MM.1S (cell line): ENCODE results near the gene NBEA.

Experiments used
- DNase-seq: peaks from one replicate; pipeline ENCODE4 v3.0.0-alpha.2; 2015
- H2AFZ ChIP-seq: fragments of 300-600 bp; sonication (generic); 2 replicates; pipeline ENCODE4 v1.6.0; 2016; ENCODE audit warnings: antibody characterized with exemption, low read length
- H3F3A ChIP-seq: fragments of 300-600 bp; sonication (generic); 2 replicates; pipeline ENCODE4 v1.6.1; 2016; ENCODE audit warnings: mild to moderate bottlenecking, antibody characterized with exemption, low read length, moderate library complexity, mixed read lengths; ENCODE audit not compliant: insufficient read depth
- H3K27ac ChIP-seq: fragments of 300-600 bp; sonication (generic); 2 replicates; pipeline ENCODE4 v1.5.1; 2016; ENCODE audit warnings: mild to moderate bottlenecking, low read length
- H3K27me3 ChIP-seq: fragments of 300-600 bp; sonication (generic); replicated peaks from 2 replicates; pipeline ENCODE4 v1.6.0; 2016; ENCODE audit warnings: low read length; ENCODE audit not compliant: insufficient read depth
- H3K36me3 ChIP-seq: fragments of 300-600 bp; sonication (generic); replicated peaks from 2 replicates; pipeline ENCODE4 v1.6.1; 2016; ENCODE audit warnings: mild to moderate bottlenecking, low read length, mixed read lengths; ENCODE audit not compliant: insufficient read depth
- H3K4me1 ChIP-seq: fragments of 300-600 bp; sonication (generic); 2 replicates; pipeline ENCODE4 v1.6.1; 2016; ENCODE audit warnings: low read length, mixed read lengths
- H3K4me2 ChIP-seq: fragments of 300-600 bp; sonication (generic); 2 replicates; pipeline ENCODE4 v1.6.0; 2016; ENCODE audit warnings: low read depth, low read length
- H3K4me3 ChIP-seq: fragments of 300-600 bp; sonication (generic); 2 replicates; pipeline ENCODE4 v1.5.1; 2016; ENCODE audit warnings: low read length, mixed read lengths
- H3K79me2 ChIP-seq: fragments of 300-600 bp; sonication (generic); 2 replicates; pipeline ENCODE4 v1.6.1; 2016; ENCODE audit warnings: mixed run types, low read length, mixed read lengths
- H3K9ac ChIP-seq: fragments of 300-600 bp; sonication (generic); 2 replicates; pipeline ENCODE4 v1.6.1; 2016; ENCODE audit warnings: low read length, mixed read lengths
- H3K9me2 ChIP-seq: fragments of 300-600 bp; sonication (generic); replicated peaks from 2 replicates; pipeline ENCODE4 v1.6.1; 2016; ENCODE audit warnings: mild to moderate bottlenecking, low read length, mixed read lengths; ENCODE audit not compliant: insufficient read depth
- H3K9me3 ChIP-seq: fragments of 300-600 bp; sonication (generic); replicated peaks from 2 replicates; pipeline ENCODE4 v1.6.1; 2016; ENCODE audit warnings: mild to moderate bottlenecking, low read length, mixed read lengths; ENCODE audit not compliant: insufficient read depth
- H4K20me1 ChIP-seq: fragments of 300-600 bp; sonication (generic); 2 replicates; pipeline ENCODE4 v1.6.1; 2016; ENCODE audit warnings: mild to moderate bottlenecking, low read length, moderate library complexity, mixed read lengths; ENCODE audit not compliant: insufficient read depth
- CTCF ChIP-seq: fragments of 300-600 bp; sonication (generic); IDR thresholded peaks from 2 replicates; pipeline ENCODE4 v1.5.1; 2016; ENCODE audit warnings: antibody characterized with exemption, low read length, mixed read lengths
- EZH2 ChIP-seq: fragments of 300-600 bp; sonication (generic); optimal IDR thresholded peaks from 2 replicates; pipeline ENCODE3; 2017; ENCODE audit warnings: low read depth, mild to moderate bottlenecking, antibody characterized with exemption, low read length, mixed read lengths
- EZH2phosphoT487 ChIP-seq: fragments of 300-600 bp; sonication (generic); IDR thresholded peaks from 2 replicates; pipeline ENCODE4 v1.6.1; 2018; ENCODE audit warnings: antibody characterized with exemption, low read length

The NBEA gene

GRCh38 chr13:35489050-35489449, 547.0 kb downstream of the NBEA start:
- no peaks in the 10 kb centered on the region for H3K79me2 ChIP-seq
- H3K4me1 ChIP-seq = no peaks in the 10 kb centered on the region
- no peaks in the 10 kb centered on the region for H4K20me1 ChIP-seq
- TF ChIP-seq EZH2phosphoT487 (no peak), EZH2 (no peak), CTCF (no peak)
- no peak overlapping the region for H3K4me3 ChIP-seq
- no peaks in the 10 kb centered on the region for H3K27me3 ChIP-seq
- H3K9me3 ChIP-seq = no peaks in the 10 kb centered on the region
- no peak overlapping the region for H3K9ac ChIP-seq
- no peaks in the 10 kb centered on the region for H3K9me2 ChIP-seq
- H3K4me2 ChIP-seq = no peak overlapping the region
- DNase-seq = no peak
- no peak overlapping the region for H3K27ac ChIP-seq
- no peaks in the 10 kb centered on the region for H3F3A ChIP-seq
- no peaks in the 10 kb centered on the region for H3K36me3 ChIP-seq
- H2AFZ ChIP-seq = no peak overlapping the region

GRCh38 chr13:35496006-35496405, 553.9 kb downstream of the NBEA start:
- no peak overlapping the region for H2AFZ ChIP-seq
- no peak for DNase-seq
- H3K4me3 ChIP-seq = no peak overlapping the region
- H3K4me1 ChIP-seq = no peaks in the 10 kb centered on the region
- no peaks in the 10 kb centered on the region for H3K9me2 ChIP-seq
- TF ChIP-seq EZH2 (no peak), CTCF (no peak), EZH2phosphoT487 (no peak)
- H3K9ac ChIP-seq = no peak overlapping the region
- H3K9me3 ChIP-seq = no peaks in the 10 kb centered on the region
- H3K4me2 ChIP-seq = no peak overlapping the region
- H3K79me2 ChIP-seq = no peaks in the 10 kb centered on the region
- no peaks in the 10 kb centered on the region for H3F3A ChIP-seq
- H3K27ac ChIP-seq = no peak overlapping the region
- no peaks in the 10 kb centered on the region for H3K27me3 ChIP-seq
- no peaks in the 10 kb centered on the region for H4K20me1 ChIP-seq
- H3K36me3 ChIP-seq = no peaks in the 10 kb centered on the region

- no peak overlapping the region for H3K4me3 ChIP-seq
- H3K27me3 ChIP-seq = no peaks in the 10 kb centered on the region
- no peaks in the 10 kb centered on the region for H3K4me1 ChIP-seq
- no peak overlapping the region for H2AFZ ChIP-seq
- no peak for TF ChIP-seq EZH2phosphoT487
- H3K9ac ChIP-seq = no peak overlapping the region
- no peaks in the 10 kb centered on the region for H3F3A ChIP-seq
- no peak overlapping the region for H3K4me2 ChIP-seq
- H3K27ac ChIP-seq = no peak overlapping the region
- no peaks in the 10 kb centered on the region for H3K79me2 ChIP-seq
- no peak for DNase-seq
- H3K9me2 ChIP-seq = no peaks in the 10 kb centered on the region
- H3K36me3 ChIP-seq = no peaks in the 10 kb centered on the region
- no peaks in the 10 kb centered on the region for H3K9me3 ChIP-seq
- no peaks in the 10 kb centered on the region for H4K20me1 ChIP-seq
Measured at GRCh38 chr13:35496761-35497386, 554.8 kb downstream of the NBEA start.

GRCh38 chr13:35498231-35498630, 556.2 kb downstream of the NBEA start:
- Histone ChIP-seq H3K4me2 (no peak overlapping the region), H3K36me3 (no peaks in the 10 kb centered on the region), H3K27ac (no peak overlapping the region), H3K79me2 (no peaks in the 10 kb centered on the region), H3K4me3 (no peak overlapping the region), H3K4me1 (no peaks in the 10 kb centered on the region), H3K9ac (no peak overlapping the region), H4K20me1 (no peaks in the 10 kb centered on the region), H3K9me3 (no peaks in the 10 kb centered on the region), H3F3A (no peaks in the 10 kb centered on the region), H2AFZ (no peak overlapping the region), H3K9me2 (no peaks in the 10 kb centered on the region), H3K27me3 (no peaks in the 10 kb centered on the region)
- no peak for DNase-seq
- no peak for TF ChIP-seq EZH2
- TF ChIP-seq EZH2phosphoT487 = no peak
- TF ChIP-seq CTCF = no peak
